ENCODE data around the gene CLDN14. TPM values are rescaled to one million over a fixed set of nuclear protein-coding genes. Genes with fewer than 3 reads are reported as not detected.

The CLDN14 gene
- total RNA-seq, 4 donors from 2014 or later: not detected

DNA sequence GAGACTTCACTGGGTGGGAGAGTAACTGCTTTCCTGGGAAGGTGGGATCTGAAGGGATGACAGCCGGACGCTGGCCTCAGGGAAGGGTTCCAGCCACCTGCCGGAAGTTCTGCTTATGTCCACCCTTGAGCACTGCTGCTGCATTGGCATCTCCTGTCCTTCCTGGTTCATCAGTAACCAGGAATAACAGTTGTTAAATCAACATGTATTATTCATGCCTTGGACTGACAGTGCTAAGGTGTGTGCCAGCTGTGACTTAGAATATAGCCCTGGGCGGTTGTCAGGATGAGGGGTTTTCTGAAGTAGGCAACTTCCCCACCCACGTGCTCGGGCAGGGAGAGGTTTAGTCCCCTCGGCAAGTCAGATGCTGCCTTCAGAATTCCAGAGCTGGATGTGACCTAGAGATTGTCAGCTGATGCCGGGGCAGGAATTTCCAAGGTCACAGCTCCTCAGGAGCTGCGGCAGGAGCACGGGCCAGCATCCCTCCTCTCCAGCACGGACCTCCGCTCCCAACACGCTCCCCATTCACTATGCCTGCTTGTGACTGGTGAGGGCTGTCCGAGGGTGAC is 17.9 kb downstream of the CLDN14 start:
- TF ChIP-seq, protein P1, sequence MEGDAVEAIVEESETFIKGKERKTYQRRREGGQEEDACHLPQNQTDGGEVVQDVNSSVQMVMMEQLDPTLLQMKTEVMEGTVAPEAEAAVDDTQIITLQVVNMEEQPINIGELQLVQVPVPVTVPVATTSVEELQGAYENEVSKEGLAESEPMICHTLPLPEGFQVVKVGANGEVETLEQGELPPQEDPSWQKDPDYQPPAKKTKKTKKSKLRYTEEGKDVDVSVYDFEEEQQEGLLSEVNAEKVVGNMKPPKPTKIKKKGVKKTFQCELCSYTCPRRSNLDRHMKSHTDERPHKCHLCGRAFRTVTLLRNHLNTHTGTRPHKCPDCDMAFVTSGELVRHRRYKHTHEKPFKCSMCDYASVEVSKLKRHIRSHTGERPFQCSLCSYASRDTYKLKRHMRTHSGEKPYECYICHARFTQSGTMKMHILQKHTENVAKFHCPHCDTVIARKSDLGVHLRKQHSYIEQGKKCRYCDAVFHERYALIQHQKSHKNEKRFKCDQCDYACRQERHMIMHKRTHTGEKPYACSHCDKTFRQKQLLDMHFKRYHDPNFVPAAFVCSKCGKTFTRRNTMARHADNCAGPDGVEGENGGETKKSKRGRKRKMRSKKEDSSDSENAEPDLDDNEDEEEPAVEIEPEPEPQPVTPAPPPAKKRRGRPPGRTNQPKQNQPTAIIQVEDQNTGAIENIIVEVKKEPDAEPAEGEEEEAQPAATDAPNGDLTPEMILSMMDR (IDR thresholded peaks at IDR 0.05; ENCODE audit: low read depth): no peak

DNA sequence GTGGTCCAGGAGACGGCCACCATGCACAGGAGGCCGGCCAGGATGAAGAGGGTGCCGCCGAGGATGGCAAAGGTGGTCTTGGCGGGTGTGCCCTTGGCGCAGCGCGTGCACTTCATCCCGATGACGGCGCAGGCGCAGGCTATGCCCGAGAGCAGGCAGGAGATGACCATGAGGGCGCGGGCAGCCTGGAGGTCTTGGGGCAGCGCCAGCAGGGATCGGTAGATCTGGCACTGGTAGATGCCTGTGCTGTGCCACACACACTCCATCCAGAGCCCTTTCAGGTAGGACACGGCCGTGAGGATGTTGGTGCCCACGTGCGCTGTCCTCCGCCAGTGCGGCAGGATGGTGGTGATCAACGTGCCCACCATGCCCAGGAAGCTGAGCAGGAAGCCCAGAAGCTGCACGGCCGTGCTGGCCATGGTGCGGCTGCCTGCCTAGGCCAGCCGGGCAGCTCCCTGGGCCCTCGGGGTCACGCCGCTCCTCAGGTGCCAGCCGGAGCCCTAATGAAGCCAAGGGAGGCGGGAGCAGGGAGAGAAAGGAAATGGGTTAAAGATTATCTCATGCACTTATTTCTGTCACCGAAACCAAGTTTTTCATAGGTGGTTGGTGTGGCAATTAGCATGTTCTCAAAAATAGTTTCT is 18.5 kb downstream of the CLDN14 start:
- TF ChIP-seq, protein P1 (IDR thresholded peaks at IDR 0.05; ENCODE audit: low read depth): no peak

DNA sequence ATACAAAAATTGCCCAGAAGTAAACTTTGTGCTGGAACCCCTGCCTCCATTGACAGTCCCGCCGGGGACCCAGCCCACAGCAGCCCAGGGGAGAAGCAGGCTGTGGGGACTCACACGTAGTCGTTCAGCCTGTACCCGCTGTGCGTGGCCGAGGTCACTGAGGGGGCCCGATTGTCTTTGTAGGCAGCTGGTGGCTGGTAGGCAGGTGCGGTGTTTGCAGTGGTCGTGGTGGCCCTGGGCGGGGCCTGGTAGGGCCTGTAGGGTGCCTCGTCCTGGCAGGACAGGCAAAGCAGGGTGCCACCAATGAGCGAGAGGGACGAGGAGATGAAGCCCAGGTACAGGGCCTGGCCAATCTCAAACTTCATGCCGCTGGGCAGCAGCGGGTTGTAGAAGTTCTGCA is 19.1 kb downstream of the CLDN14 start:
- TF ChIP-seq, protein P1 (IDR thresholded peaks at IDR 0.05; ENCODE audit: low read depth): no peak

DNA sequence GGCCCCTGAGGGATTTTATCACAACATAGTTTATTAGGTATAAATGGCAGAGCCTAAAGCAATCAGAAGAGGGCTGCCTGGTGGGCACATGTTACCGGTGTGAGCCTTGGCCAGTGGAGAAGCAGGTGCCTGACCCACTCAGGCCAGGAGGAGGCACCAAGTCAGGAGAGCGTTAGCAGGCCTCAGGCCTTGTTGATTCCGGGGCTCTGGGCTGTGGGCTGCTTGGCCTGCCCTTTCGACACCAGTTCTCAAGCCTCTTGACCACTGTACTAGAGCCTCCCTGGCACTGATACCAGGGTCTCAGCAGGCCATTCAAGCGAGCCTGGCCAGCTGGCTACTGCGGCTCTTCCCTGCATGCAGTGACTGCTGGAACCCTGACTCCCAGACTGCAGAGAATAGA is 20.8 kb downstream of the CLDN14 start:
- TF ChIP-seq, protein P1 (IDR thresholded peaks at IDR 0.05; ENCODE audit: low read depth): no peak

DNA sequence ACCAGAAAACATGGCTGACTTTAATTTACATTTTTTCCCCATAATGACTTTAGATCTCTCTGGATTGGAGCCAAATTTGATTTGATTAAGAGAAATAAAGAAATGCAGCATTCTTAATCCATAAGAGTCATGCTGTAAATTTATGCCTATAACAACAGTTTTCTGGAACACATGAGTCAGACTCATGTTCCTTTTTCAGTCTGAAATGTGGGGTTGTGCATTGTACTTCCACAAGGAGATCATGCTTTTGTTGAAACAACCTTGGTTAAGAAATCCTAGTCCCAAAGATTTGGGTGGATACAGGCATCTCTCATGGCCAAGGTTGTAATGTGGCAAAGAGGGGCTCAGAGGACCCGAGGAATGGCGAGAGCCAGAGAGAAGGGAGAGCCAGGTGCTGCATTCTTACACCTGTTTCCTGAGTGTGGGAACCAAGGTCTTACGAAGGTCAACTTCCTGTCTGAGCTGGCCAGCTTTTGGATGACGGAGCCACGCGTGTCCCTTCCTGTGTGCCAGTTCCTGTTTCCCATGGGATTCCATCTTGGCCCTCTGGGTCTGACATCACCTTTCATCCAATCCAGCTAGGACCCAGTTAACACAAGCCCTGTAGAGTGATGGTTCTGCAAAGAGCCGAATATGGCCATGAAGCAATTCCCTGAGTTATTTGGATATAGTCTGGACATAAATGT is 23.1 kb downstream of the CLDN14 start:
- TF ChIP-seq, protein P1 (IDR thresholded peaks at IDR 0.05; ENCODE audit: low read depth): no peak

DNA sequence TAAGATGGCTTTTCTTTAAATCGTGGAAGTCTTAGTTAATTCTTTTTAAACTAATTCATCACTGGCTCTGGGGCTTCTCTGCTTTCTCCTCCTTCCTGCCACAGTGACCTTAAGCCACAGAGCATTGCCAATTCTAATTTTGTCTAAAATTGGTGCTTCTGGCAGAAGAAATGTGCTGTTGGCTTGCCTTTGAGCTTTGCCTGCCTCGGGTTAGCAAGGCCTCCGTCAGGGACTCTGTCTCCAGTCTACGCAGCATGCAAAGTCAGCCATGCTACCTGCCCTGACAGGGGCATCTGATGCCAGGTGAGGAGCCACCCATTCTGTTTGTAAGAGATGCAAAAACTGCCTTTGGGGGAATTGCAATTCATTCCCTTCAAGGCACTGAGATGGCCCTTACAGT is 25.2 kb downstream of the CLDN14 start:
- TF ChIP-seq, protein P1 (IDR thresholded peaks at IDR 0.05; ENCODE audit: low read depth): no peak

DNA sequence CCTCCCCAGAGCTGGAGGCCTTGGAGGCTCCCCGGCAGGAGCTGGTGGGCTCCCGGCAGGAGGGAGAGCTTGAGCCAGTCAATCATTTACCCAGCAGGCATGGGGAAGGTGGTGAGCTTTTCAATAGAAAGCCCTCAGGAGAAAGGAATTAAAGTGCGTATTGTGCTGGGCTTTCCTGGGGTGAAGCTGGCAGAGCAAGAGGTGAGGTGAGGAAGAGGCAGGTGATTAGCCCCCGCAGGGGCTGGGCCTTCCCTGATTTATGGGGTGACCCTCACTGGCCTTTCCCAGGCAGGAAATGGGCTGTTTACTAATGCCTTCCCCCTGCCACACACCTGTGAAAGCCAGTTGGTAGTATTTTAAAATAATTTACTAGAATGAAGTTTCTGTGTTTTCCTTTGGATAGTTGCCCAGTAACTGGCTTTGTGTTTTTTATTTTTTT is 25.8 kb downstream of the CLDN14 start:
- TF ChIP-seq, protein P1 (IDR thresholded peaks at IDR 0.05; ENCODE audit: low read depth): no peak

Data from subcutaneous adipose tissue (tissue), 4 donors.